Heart right ventricle (tissue), 16 donors: ENCODE measurements around the gene CORO2B. TPM values are rescaled to one million over a fixed set of nuclear protein-coding genes. Genes with fewer than 3 reads are reported as not detected.

Source experiments
- ATAC-seq, 8 donors: fragments of 200-7000 bp; cut with Tn5 transposase; one replicate each; pipeline ENCODE4 v1.9.1; 2020; ENCODE audit warnings: mild to moderate bottlenecking in 8 of 8, moderate library complexity in 8 of 8, moderate number of reproducible peaks in 1 of 8
- DNase-seq, 2 donors: peaks; one replicate each; pipeline ENCODE4 v3.0.0-alpha.2; 2020
- H3K27ac ChIP-seq, 10 donors: fragments of 200-600 bp; sonication (generic) in 2 of 10; one replicate each; pipeline versions ENCODE4 v1.5.0 to v1.8.0; 2020 to 2022; ENCODE audit warnings: mild to moderate bottlenecking in 3 of 10
- H3K27me3 ChIP-seq, 7 donors: fragments of 200-600 bp; one replicate each; pipeline ENCODE4 v1.8.0; 2021 to 2022; ENCODE audit warnings: mild to moderate bottlenecking in 2 of 7
- H3K36me3 ChIP-seq, 9 donors: fragments of 200-600 bp; sonication (generic) in 1 of 9; one replicate each; pipeline versions ENCODE4 v1.5.0 to v1.8.0; 2020 to 2022; ENCODE audit warnings: mild to moderate bottlenecking in 2 of 9
- H3K4me1 ChIP-seq, 9 donors: fragments of 200-600 bp; sonication (generic) in 1 of 9; one replicate each; pipeline versions ENCODE4 v1.5.0 to v1.8.0; 2020 to 2022; ENCODE audit warnings: mild to moderate bottlenecking in 4 of 9
- H3K4me3 ChIP-seq, 10 donors: fragments of 200-600 bp; sonication (generic) in 2 of 10; one replicate each; pipeline versions ENCODE4 v1.5.0 to v1.8.0; 2020 to 2022; ENCODE audit warnings: mild to moderate bottlenecking in 7 of 10, moderate library complexity in 2 of 10
- H3K9me3 ChIP-seq, 11 donors: fragments of 200-600 bp in 10 of 11; sonication (generic) in 2 of 11; one replicate each; pipeline versions ENCODE4 v1.5.0 to v1.8.0; 2013 to 2022; ENCODE audit warnings: mild to moderate bottlenecking in 2 of 11, control low read depth in 1 of 11, moderate library complexity in 1 of 11
- CTCF ChIP-seq, 9 donors: fragments of 200-600 bp; sonication (generic) in 2 of 9; IDR thresholded peaks; one replicate each; pipeline versions ENCODE4 v1.5.0 to v1.8.0; 2021 to 2022; ENCODE audit warnings: antibody characterized with exemption in 9 of 9, mild to moderate bottlenecking in 5 of 9, moderate library complexity in 1 of 9
- WGBS, 2 donors: extraction: QIAGEN DNeasy Blood & Tissue Kit; methylation state at CpG; one replicate each; pipeline ENCODE4 v1.1.7; 2013; ENCODE audit warnings: inconsistent platforms in 1 of 2; 5-methylcytosine and 5-hydroxymethylcytosine counted together
- intact Hi-C, 10 donors: fragments of 100-400 bp; cut with DNase I; formaldehyde crosslinking; loops; one replicate each; pipeline versions ENCODE4 v1.11.1 to v1.14.2; 2022
- polyA plus RNA-seq, 2 donors: library from polyadenylated mRNA; stranded (reverse); fragments of 200-250 nt; gene quantifications; one replicate each; pipeline ENCODE4 v1.2.3, GENCODE V29; 2013
- total RNA-seq, 10 donors: library from RNA; stranded (reverse); fragmentation: NEBNext Ultra II Directional in 3 of 10; extraction: Animal tissue kit (Norgen Biotek cat#: 25700) in 3 of 10; gene quantifications; one replicate each; pipeline versions ENCODE4 v1.2.1 to v1.2.4, GENCODE V29; 2021 to 2023
- donor health status: Arrhythmogenic right ventricular cardiomyopathy.
- donor health status: ischemic (EF 13 %, LVEDD 7.1; RV severe dilation, severe dysfunction).
- donor health status: healthy with polysubstance abuse.
- donor health status: DM: no; HTN: yes; CAD: no.
- donor health status: DM: no; HTN: no; CAD: no.
- donor health status: ischemic (EF 25% LVEDD 6.9; RV normal size, moderate dysfunction).
- donor health status: ischemic (EF 25% LVEDD 5.7; RV mildly dilated, moderate dysfunction).
- donor health status: healthy.
- donor health status: DM: yes; HTN: yes; CAD: no.
- donor health status: Ischemic cardiomyopathy.
- donor health status: ischemic (EF 35%, LVEDD 5.7; RV mildly dilated, moderate dysfunction).
- donor health status: nonischemic (EF 11% LVEDD 7.7; RV severe dilation, severe dysfunction).
- donor health status: DM: yes; HTN: yes; CAD: no.
- donor health status: PGD.
- donor health status: ischemic (EF 29% LVEDD 5.4; RV normal size, mild dysfunction).
- donor health status: nonischemic (EF 23%, LVEDD 6.1; RV moderate dilation, normal function).

Gene CORO2B
- total and polyA plus RNA-seq, 12 donors, result 2.6 to 8.1 (median 4.5) TPM

- 61 to 77% methylated on average over 6 of the region's 6 CpGs for WGBS, 2 donors
- H3K4me1 ChIP-seq, result peaks cover 0 to 12% (median 7%) of the 10 kb centered on the region in 9 donors
- no peaks in the 10 kb centered on the region for H3K27me3 ChIP-seq
- H3K36me3 ChIP-seq, result no peaks in the 10 kb centered on the region
- ATAC-seq (peak in 1 of 8 donors; percentile 7), DNase-seq (no peak)
- TF ChIP-seq CTCF (IDR thresholded peaks at IDR 0.05), result no peak
- no peaks in the 10 kb centered on the region for H3K9me3 ChIP-seq
- H3K27ac ChIP-seq, result no peak overlapping the region
- no peak overlapping the region for H3K4me3 ChIP-seq
- intact Hi-C loops, result no loop called here
These were observed 112.9 kb downstream of the CORO2B start for GRCh38 chr15:68691705-68692104.

- Histone ChIP-seq H3K9me3 (no peaks in the 10 kb centered on the region), H3K27me3 (no peaks in the 10 kb centered on the region), H3K4me3 (no peak overlapping the region), H3K4me1 (peaks cover 0 to 13% (median 7%) of the 10 kb centered on the region in 9 donors), H3K27ac (no peak overlapping the region), H3K36me3 (no peaks in the 10 kb centered on the region)
- ATAC-seq (peak in 1 of 8 donors; percentile 16), DNase-seq (no peak)
- 29 to 38% methylated on average over 3 of the region's 3 CpGs for WGBS, 2 donors
- TF ChIP-seq CTCF (IDR thresholded peaks at IDR 0.05), result no peak
- intact Hi-C loops, result no loop called here
These were observed 114.3 kb downstream of the CORO2B start for GRCh38 chr15:68693071-68693470.

GRCh38 chr15:68694111-68694510 lies 115.3 kb downstream of the CORO2B start:
- H3K36me3 ChIP-seq, result no peaks in the 10 kb centered on the region
- H3K27ac ChIP-seq, result no peak overlapping the region
- WGBS, 2 donors, result 95 to 99% methylated on average over 4 of the region's 4 CpGs
- H3K9me3 ChIP-seq, result no peaks in the 10 kb centered on the region
- intact Hi-C loops, result no loop called here
- DNase-seq, result no peak
- H3K4me3 ChIP-seq, result no peak overlapping the region
- no peaks in the 10 kb centered on the region for H3K27me3 ChIP-seq
- H3K4me1 ChIP-seq, result peaks cover 0 to 23% (median 7%) of the 10 kb centered on the region in 9 donors
- no peak for ATAC-seq
- TF ChIP-seq CTCF (IDR thresholded peaks at IDR 0.05), result no peak

- intact Hi-C loops, result no loop called here
- no peaks in the 10 kb centered on the region for H3K9me3 ChIP-seq
- TF ChIP-seq CTCF (IDR thresholded peaks at IDR 0.05), result no peak
- no peaks in the 10 kb centered on the region for H3K27me3 ChIP-seq
- H3K27ac ChIP-seq, result no peak overlapping the region
- ATAC-seq (no peak), DNase-seq (no peak)
- no peaks in the 10 kb centered on the region for H3K36me3 ChIP-seq
- H3K4me3 ChIP-seq, result no peak overlapping the region
- peaks cover 9 to 34% (median 17%) of the 10 kb centered on the region in 9 donors for H3K4me1 ChIP-seq
- 78 to 82% methylated on average over 9 of the region's 9 CpGs for WGBS, 2 donors
These were observed 116.3 kb downstream of the CORO2B start for GRCh38 chr15:68695061-68695595.
